ENCODE data around the gene ABCA4.

Gene ABCA4

GRCh38 chr1:93988634-93989350 is 132.2 kb downstream of the ABCA4 start:
- in situ Hi-C loops (cut with MboI; ENCODE audit: low sequenced_read_pairs), result no loop called here

- in situ Hi-C loops (cut with MboI; ENCODE audit: low sequenced_read_pairs), result no loop called here
Measured at GRCh38 chr1:93981274-93981667, 139.7 kb downstream of the ABCA4 start.

GRCh38 chr1:93980320-93981273 is 140.4 kb downstream of the ABCA4 start:
- in situ Hi-C loops (cut with MboI; ENCODE audit: low sequenced_read_pairs), result no loop called here

- in situ Hi-C loops (cut with MboI; ENCODE audit: low sequenced_read_pairs), result no loop called here
Measured at GRCh38 chr1:93979718-93980319, 141.1 kb downstream of the ABCA4 start.

- in situ Hi-C loops (cut with MboI; ENCODE audit: low sequenced_read_pairs), result no loop called here
Measured at GRCh38 chr1:93979040-93979717, 141.8 kb downstream of the ABCA4 start.

- in situ Hi-C loops (cut with MboI; ENCODE audit: low sequenced_read_pairs), result no loop called here
Measured at GRCh38 chr1:93977598-93977945, 143.4 kb downstream of the ABCA4 start.

GRCh38 chr1:93976711-93977597 is 144.0 kb downstream of the ABCA4 start:
- in situ Hi-C loops (cut with MboI; ENCODE audit: low sequenced_read_pairs), result no loop called here

GRCh38 chr1:93976291-93976690 is 144.7 kb downstream of the ABCA4 start:
- in situ Hi-C loops (cut with MboI; ENCODE audit: low sequenced_read_pairs), result no loop called here

- in situ Hi-C loops (cut with MboI; ENCODE audit: low sequenced_read_pairs), result no loop called here
Measured at GRCh38 chr1:93972341-93972740, 148.6 kb downstream of the ABCA4 start.

GRCh38 chr1:93969887-93970286 is 151.1 kb downstream of the ABCA4 start:
- in situ Hi-C loops (cut with MboI; ENCODE audit: low sequenced_read_pairs), result no loop called here

- in situ Hi-C loops (cut with MboI; ENCODE audit: low sequenced_read_pairs), result no loop called here
Measured at GRCh38 chr1:93969371-93969770, 151.6 kb downstream of the ABCA4 start.

GRCh38 chr1:93967306-93967705 is 153.6 kb downstream of the ABCA4 start:
- in situ Hi-C loops (cut with MboI; ENCODE audit: low sequenced_read_pairs), result no loop called here

GRCh38 chr1:93965888-93966287 is 155.1 kb downstream of the ABCA4 start:
- in situ Hi-C loops (cut with MboI; ENCODE audit: low sequenced_read_pairs), result no loop called here

GRCh38 chr1:93965256-93965655 is 155.7 kb downstream of the ABCA4 start:
- in situ Hi-C loops (cut with MboI; ENCODE audit: low sequenced_read_pairs), result no loop called here

- in situ Hi-C loops (cut with MboI; ENCODE audit: low sequenced_read_pairs), result no loop called here
Measured at GRCh38 chr1:93964777-93965200, 156.2 kb downstream of the ABCA4 start.

GRCh38 chr1:93964096-93964776 is 156.7 kb downstream of the ABCA4 start:
- in situ Hi-C loops (cut with MboI; ENCODE audit: low sequenced_read_pairs), result no loop called here

- in situ Hi-C loops (cut with MboI; ENCODE audit: low sequenced_read_pairs), result no loop called here
Measured at GRCh38 chr1:93963585-93963984, 157.4 kb downstream of the ABCA4 start.

GRCh38 chr1:93961906-93962305 is 159.0 kb downstream of the ABCA4 start:
- in situ Hi-C loops (cut with MboI; ENCODE audit: low sequenced_read_pairs), result no loop called here

- in situ Hi-C loops (cut with MboI; ENCODE audit: low sequenced_read_pairs), result no loop called here
Measured at GRCh38 chr1:93961443-93961842, 159.5 kb downstream of the ABCA4 start.

Measured in HL-60/S4 (cell line).